WTC11 (cell line): ENCODE results near the gene UCKL1.

Experiments used
- ATF1 ChIP-seq: sonication (generic); formaldehyde crosslinking; IDR thresholded peaks from 2 replicates; pipeline ENCODE4 v1.8.1; 2023; ENCODE audit warnings: mild to moderate bottlenecking, moderate library complexity, missing genetic modification reagents
- CBFB ChIP-seq: sonication (generic); formaldehyde crosslinking; IDR thresholded peaks from 2 replicates; pipeline ENCODE4 v1.8.1; 2022; ENCODE audit warnings: mild to moderate bottlenecking, low read depth, missing genetic modification reagents
- CREM ChIP-seq: sonication (generic); formaldehyde crosslinking; IDR thresholded peaks from 2 replicates; pipeline ENCODE4 v1.8.1; 2022; ENCODE audit warnings: mild to moderate bottlenecking, missing genetic modification reagents, moderate library complexity
- CTCF ChIP-seq: fragments of 200-600 bp; IDR thresholded peaks from 2 replicates; pipeline ENCODE4 v1.8.0; 2022; ENCODE audit warnings: antibody characterized with exemption
- ELF4 ChIP-seq: sonication (generic); formaldehyde crosslinking; IDR thresholded peaks from 2 replicates; pipeline ENCODE4 v1.8.1; 2022; ENCODE audit warnings: low read depth, mild to moderate bottlenecking, moderate library complexity, missing genetic modification reagents
- NFE2L1 ChIP-seq: sonication (generic); formaldehyde crosslinking; IDR thresholded peaks from 2 replicates; pipeline ENCODE4 v1.8.1; 2023; ENCODE audit warnings: missing genetic modification reagents

GRCh38 chr20:63957004-63957689 is 931 bp upstream of the UCKL1 start:
- TF ChIP-seq CTCF (no peak), CBFB (no peak), ELF4 (CRISPR knock-in tag) (no peak), ATF1 (CRISPR knock-in tag) (no peak), NFE2L1 (CRISPR knock-in tag) (no peak), CREM (peak; percentile 50; the same call in 1 of the 2 replicates)
